CD4-positive, alpha-beta T cell (primary cell): ENCODE measurements around the gene PCDH9. TPM values are rescaled to one million over a fixed set of nuclear protein-coding genes. Genes with fewer than 3 reads are reported as not detected.

Experiments
- ATAC-seq: fragments of 200-7000 bp; cut with Tn5 transposase; one replicate; pipeline ENCODE4 v1.10.0; 2022; ENCODE audit warnings: mild to moderate bottlenecking; ENCODE audit not compliant: poor library complexity
- CTCF ChIA-PET: fragments of 350-600 bp; sonication (Branson Sonifier 250); formaldehyde crosslinking; loops from one replicate; lab custom pipeline; 2021; ENCODE audit warnings: antibody characterized with exemption, inconsistent platforms; lab: Charles Lee
- POLR2A ChIA-PET: fragments of 350-600 bp; sonication (Branson Sonifier 250); formaldehyde crosslinking; loops from one replicate; lab custom pipeline; 2021; ENCODE audit warnings: antibody characterized with exemption, inconsistent platforms; lab: Charles Lee
- DNase-seq, 14 experiments: peaks; one replicate each; pipeline ENCODE4 v3.0.0-alpha.2; 2013 to 2020; ENCODE audit warnings: mixed read lengths in 2 of 14
- H3K27ac ChIP-seq, 2 donors: one replicate each; pipeline versions ENCODE4 v1.5.1 to v1.7.0; 2013; ENCODE audit warnings: low read length in 2 of 2, low read depth in 1 of 2, mild to moderate bottlenecking in 1 of 2
- H3K27me3 ChIP-seq, 2 experiments: 1 replicate in 1 of 2; 2 replicates in 1 of 2; pipeline versions ENCODE4 v1.6.1 to v1.7.0; 2013; ENCODE audit warnings: low read length in 2 of 2, control low read depth in 1 of 2, mild to moderate bottlenecking in 1 of 2, moderate library complexity in 1 of 2; ENCODE audit not compliant: insufficient read depth in 2 of 2, control insufficient read depth in 1 of 2
- H3K36me3 ChIP-seq: one replicate; pipeline ENCODE4 v1.6.1; 2013; ENCODE audit warnings: low read length, control low read depth; ENCODE audit not compliant: insufficient read depth
- H3K4me1 ChIP-seq: one replicate; pipeline ENCODE4 v1.6.1; 2013; ENCODE audit warnings: low read length, control low read depth; ENCODE audit not compliant: insufficient read depth
- H3K4me3 ChIP-seq: one replicate; pipeline ENCODE4 v1.5.1; 2013; ENCODE audit warnings: mild to moderate bottlenecking, low read length, moderate library complexity
- H3K9me3 ChIP-seq, 2 experiments: 1 replicate in 1 of 2; 2 replicates in 1 of 2; pipeline versions ENCODE4 v1.6.1 to v1.7.0; 2013; ENCODE audit warnings: low read length in 2 of 2, mild to moderate bottlenecking in 2 of 2, control low read depth in 1 of 2, moderate library complexity in 1 of 2; ENCODE audit not compliant: control insufficient read depth in 1 of 2, insufficient read depth in 1 of 2
- H3K27ac Mint-ChIP-seq: one replicate; pipeline ENCODE4 v1.8.0; 2020; ENCODE audit warnings: mixed read lengths
- H3K27me3 Mint-ChIP-seq: one replicate; pipeline ENCODE4 v1.8.0; 2021; ENCODE audit warnings: mixed read lengths
- H3K36me3 Mint-ChIP-seq: one replicate; pipeline ENCODE4 v1.8.0; 2021; ENCODE audit warnings: low read depth, mixed read lengths
- H3K4me1 Mint-ChIP-seq: one replicate; pipeline ENCODE4 v1.8.0; 2021; ENCODE audit warnings: low read depth, mixed read lengths
- H3K4me3 Mint-ChIP-seq: one replicate; pipeline ENCODE4 v1.8.0; 2020; ENCODE audit warnings: mild to moderate bottlenecking, mixed read lengths
- H3K9me3 Mint-ChIP-seq: one replicate; pipeline ENCODE4 v1.8.0; 2020; ENCODE audit warnings: mixed read lengths
- CTCF ChIP-seq: fragments of 200-600 bp; IDR thresholded peaks from one replicate; pipeline ENCODE4 v1.8.0; 2022; ENCODE audit warnings: antibody characterized with exemption, mild to moderate bottlenecking
- intact Hi-C, 2 experiments: fragments of 100-400 bp; cut with DNase I in 1 of 2; cut with micrococcal nuclease in 1 of 2; formaldehyde crosslinking; loops; one replicate each; pipeline versions ENCODE4 v1.15.1 to v1.9.0; 2023 to 2025; cut with DNase I, micrococcal nuclease
- total RNA-seq, 174 experiments: library from RNA in 2 of 174; stranded (reverse) in 2 of 174; gene quantifications; one replicate each; pipeline ENCODE4 v1.2.3 and lab custom pipeline; 2021 to 2026

The PCDH9 gene
- total RNA-seq, 2 experiments from 2014 or later, result 0.08 to 0.19 TPM

GRCh38 chr13:67183151-67183550 lies 47.0 kb downstream of the PCDH9 start:
- no peak overlapping the region for H3K4me3 Mint-ChIP-seq
- H3K9me3 Mint-ChIP-seq, result no peaks in the 10 kb centered on the region
- no peak overlapping the region for H3K27ac Mint-ChIP-seq
- Histone ChIP-seq H3K27ac (no peak overlapping the region), H3K36me3 (no peaks in the 10 kb centered on the region), H3K27me3 (no peaks in the 10 kb centered on the region), H3K9me3 (no peaks in the 10 kb centered on the region), H3K4me1 (no peaks in the 10 kb centered on the region), H3K4me3 (no peak overlapping the region)
- intact Hi-C loops, result no loop called here
- ATAC-seq (no peak), DNase-seq (no peak)
- POLR2A ChIA-PET, result no interaction called here
- TF ChIP-seq CTCF, result no peak
- no peaks in the 10 kb centered on the region for H3K27me3 Mint-ChIP-seq
- H3K36me3 Mint-ChIP-seq, result no peaks in the 10 kb centered on the region
- CTCF ChIA-PET, result no interaction called here
- peaks cover 6% of the 10 kb centered on the region for H3K4me1 Mint-ChIP-seq

- Histone ChIP-seq H3K9me3 (no peaks in the 10 kb centered on the region), H3K4me3 (no peak overlapping the region), H3K36me3 (no peaks in the 10 kb centered on the region), H3K4me1 (no peaks in the 10 kb centered on the region), H3K27me3 (no peaks in the 10 kb centered on the region), H3K27ac (no peak overlapping the region)
- POLR2A ChIA-PET, result no interaction called here
- H3K4me1 Mint-ChIP-seq, result no peaks in the 10 kb centered on the region
- CTCF ChIA-PET, result no interaction called here
- H3K27ac Mint-ChIP-seq, result no peak overlapping the region
- H3K36me3 Mint-ChIP-seq, result no peaks in the 10 kb centered on the region
- ATAC-seq (no peak), DNase-seq (no peak)
- no peak for TF ChIP-seq CTCF
- intact Hi-C loops, result no loop called here
- no peaks in the 10 kb centered on the region for H3K9me3 Mint-ChIP-seq
- H3K27me3 Mint-ChIP-seq, result no peaks in the 10 kb centered on the region
- H3K4me3 Mint-ChIP-seq, result no peak overlapping the region
Measured at GRCh38 chr13:67175836-67176459, 54.2 kb downstream of the PCDH9 start.

GRCh38 chr13:67168384-67168783 lies 61.8 kb downstream of the PCDH9 start:
- no peak overlapping the region for H3K27ac ChIP-seq
- no peaks in the 10 kb centered on the region for H3K27me3 ChIP-seq
- ChIA-PET POLR2A (no interaction called here), CTCF (no interaction called here)
- Mint-ChIP-seq H3K27me3 (no peaks in the 10 kb centered on the region), H3K4me1 (no peaks in the 10 kb centered on the region), H3K9me3 (no peaks in the 10 kb centered on the region), H3K27ac (no peak overlapping the region), H3K36me3 (no peaks in the 10 kb centered on the region), H3K4me3 (no peak overlapping the region)
- no peak for TF ChIP-seq CTCF
- intact Hi-C loops, result no loop called here
- H3K4me1 ChIP-seq, result no peaks in the 10 kb centered on the region
- no peak for DNase-seq
- no peak overlapping the region for H3K4me3 ChIP-seq
- no peaks in the 10 kb centered on the region for H3K9me3 ChIP-seq
- no peaks in the 10 kb centered on the region for H3K36me3 ChIP-seq
- ATAC-seq, result no peak
